Measurements from ENCODE around the gene CEP104.
A peak's percentile ranks its signal among the peaks of the same experiment; 100 is the strongest.
"Not testable (repeated sequence)": the region's sequence is repeated elsewhere in the genome, so short reads cannot be mapped to it uniquely, and the experiment has no call there.

CEP104 gene

GRCh38 chr1:3821447-3821846 is 35.6 kb downstream of the CEP104 start:
- no peak for DNase-seq

- DNase-seq, result no peak
Measured at GRCh38 chr1:3821004-3821403, 36.0 kb downstream of the CEP104 start.

- no peak for DNase-seq
Measured at GRCh38 chr1:3820316-3820715, 36.7 kb downstream of the CEP104 start.

- DNase-seq, result no peak
Measured at GRCh38 chr1:3819771-3820200, 37.2 kb downstream of the CEP104 start.

GRCh38 chr1:3817821-3818597 is 39.0 kb downstream of the CEP104 start:
- DNase-seq, result no peak

- no peak for DNase-seq
Measured at GRCh38 chr1:3817138-3817740, 39.8 kb downstream of the CEP104 start.

- DNase-seq, result no peak
Measured at GRCh38 chr1:3816331-3817137, 40.5 kb downstream of the CEP104 start.

GRCh38 chr1:3814771-3815561 is 42.0 kb downstream of the CEP104 start:
- no peak for DNase-seq

- DNase-seq, result no peak
Measured at GRCh38 chr1:3814065-3814464, 42.9 kb downstream of the CEP104 start.

GRCh38 chr1:3811595-3811911 is 45.5 kb downstream of the CEP104 start:
- no peak for DNase-seq

- DNase-seq, result not testable (repeated sequence)
Measured at GRCh38 chr1:3810149-3810761, 46.8 kb downstream of the CEP104 start.

GRCh38 chr1:3809680-3810079 is 47.3 kb downstream of the CEP104 start:
- no peak for DNase-seq

- no peak for DNase-seq
Measured at GRCh38 chr1:3807769-3808168, 49.2 kb downstream of the CEP104 start.

GRCh38 chr1:3805038-3805437 is 52.0 kb downstream of the CEP104 start:
- DNase-seq, result no peak

GRCh38 chr1:3804627-3804944 is 52.4 kb downstream of the CEP104 start:
- DNase-seq, result not testable (repeated sequence)

GRCh38 chr1:3803905-3804626 is 52.9 kb downstream of the CEP104 start:
- no peak for DNase-seq

GRCh38 chr1:3800795-3801194 is 56.2 kb downstream of the CEP104 start:
- DNase-seq, result not testable (repeated sequence)

GRCh38 chr1:3799976-3800685 is 56.9 kb downstream of the CEP104 start:
- no peak for DNase-seq

- DNase-seq, result peak; percentile 96
Measured at GRCh38 chr1:3796215-3797061, 60.6 kb downstream of the CEP104 start, which contains the start of gene LRRC47. Gene LRRC47 (minus strand): TSS chr1:3796498. CDS start chr1:3796476, 22 bp downstream.

All from femur (tissue), 1 donor.